Parathyroid adenoma (tissue), 2 donors: Measurements from ENCODE around the gene HTR3D.
"Not testable (repeated sequence)": the region's sequence is repeated elsewhere in the genome, so short reads cannot be mapped to it uniquely, and the experiment has no call there.

Experiments used
- H2AFZ ChIP-seq: fragments of 300-600 bp; sonication (generic); one replicate; pipeline ENCODE4 v1.7.0; 2017; ENCODE audit warnings: antibody characterized with exemption, mild to moderate bottlenecking
- H3K27ac ChIP-seq: fragments of 300-600 bp; sonication (generic); one replicate; pipeline ENCODE4 v1.7.0; 2017
- H3K27me3 ChIP-seq: fragments of 300-600 bp; sonication (generic); one replicate; pipeline ENCODE4 v1.7.0; 2017; ENCODE audit warnings: low read length; ENCODE audit not compliant: control insufficient read depth, insufficient read depth
- H3K36me3 ChIP-seq: fragments of 300-600 bp; sonication (generic); one replicate; pipeline ENCODE4 v1.7.0; 2017; ENCODE audit warnings: low read length; ENCODE audit not compliant: control insufficient read depth, insufficient read depth
- H3K4me1 ChIP-seq: fragments of 300-600 bp; sonication (generic); one replicate; pipeline ENCODE4 v1.7.0; 2017; ENCODE audit warnings: control low read depth
- H3K4me2 ChIP-seq: fragments of 300-600 bp; sonication (generic); one replicate; pipeline ENCODE4 v1.7.0; 2017; ENCODE audit warnings: low read length
- H3K4me3 ChIP-seq: fragments of 300-600 bp; sonication (generic); one replicate; pipeline ENCODE4 v1.7.0; 2017; ENCODE audit warnings: low read depth, low read length
- H3K79me2 ChIP-seq: fragments of 300-600 bp; sonication (generic); one replicate; pipeline ENCODE4 v1.7.0; 2017; ENCODE audit warnings: control low read depth
- H3K9ac ChIP-seq: fragments of 300-600 bp; sonication (generic); one replicate; pipeline ENCODE4 v1.7.0; 2017; ENCODE audit warnings: mild to moderate bottlenecking
- H3K9me3 ChIP-seq: fragments of 300-600 bp; sonication (generic); one replicate; pipeline ENCODE4 v1.7.0; 2017; ENCODE audit warnings: low read length; ENCODE audit not compliant: control insufficient read depth
- CTCF ChIP-seq: fragments of 300-600 bp; sonication (generic); IDR thresholded peaks from one replicate; pipeline ENCODE4 v1.7.0; 2017; ENCODE audit warnings: antibody characterized with exemption, mild to moderate bottlenecking
- donor health status: primary hyperparathyroidism.

The HTR3D gene

DNA sequence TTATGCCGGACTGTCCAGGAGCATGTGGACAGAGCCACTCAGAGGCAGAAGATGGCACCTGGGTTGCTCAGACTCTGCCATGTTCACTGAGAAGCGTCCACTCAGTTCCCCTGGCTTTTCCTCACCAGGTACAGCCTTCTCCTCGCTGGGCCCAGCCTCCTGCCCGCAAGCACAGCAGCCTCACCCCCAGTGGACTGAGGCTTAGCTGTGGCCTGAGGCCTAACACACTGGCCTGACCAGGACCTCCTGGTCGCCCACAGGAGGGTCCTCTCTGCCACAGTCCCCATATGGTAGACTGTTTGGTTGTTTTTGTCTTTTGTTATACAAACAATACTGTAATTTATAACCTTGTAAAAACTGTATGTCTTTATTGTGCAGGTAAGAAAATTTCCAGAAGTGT lies 36.8 kb downstream of the HTR3D start:
- Histone ChIP-seq H3K4me1 (no peaks in the 10 kb centered on the region), H3K4me3 (no peak overlapping the region), H2AFZ (no peak overlapping the region), H3K9me3 (no peaks in the 10 kb centered on the region), H3K27ac (no peak overlapping the region), H3K27me3 (no peaks in the 10 kb centered on the region), H3K36me3 (no peaks in the 10 kb centered on the region), H3K9ac (no peak overlapping the region), H3K79me2 (no peaks in the 10 kb centered on the region), H3K4me2 (no peak overlapping the region)
- no peak for TF ChIP-seq CTCF

DNA sequence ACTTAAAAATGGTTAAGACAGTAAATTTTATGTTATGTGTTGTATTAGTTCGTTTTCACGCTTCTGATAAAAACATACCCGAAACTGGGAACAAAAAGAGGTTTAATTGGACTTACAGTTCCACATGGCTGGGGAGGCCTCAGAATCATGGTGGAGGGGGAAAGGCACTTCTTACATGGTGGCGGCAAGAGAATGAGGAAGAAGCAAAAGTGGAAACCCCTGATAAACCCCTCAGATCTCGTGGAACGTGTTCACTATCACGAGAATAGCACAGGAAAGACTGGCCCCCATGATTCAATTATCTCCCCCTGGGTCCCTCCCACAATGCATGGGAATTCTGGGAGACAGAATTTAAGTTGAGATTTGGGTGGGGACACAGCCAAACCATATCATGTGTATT lies 39.6 kb downstream of the HTR3D start:
- H3K4me3 ChIP-seq, H3K36me3 ChIP-seq, H3K79me2 ChIP-seq, H2AFZ ChIP-seq, H3K27me3 ChIP-seq, H3K27ac ChIP-seq, H3K9me3 ChIP-seq, H3K4me1 ChIP-seq, H3K9ac ChIP-seq, H3K4me2 ChIP-seq: not testable (repeated sequence)

GRCh38 chr3:184073621-184074020 lies 42.1 kb downstream of the HTR3D start:
- Histone ChIP-seq H3K9me3 (no peaks in the 10 kb centered on the region), H3K9ac (no peak overlapping the region), H3K36me3 (no peaks in the 10 kb centered on the region), H3K79me2 (no peaks in the 10 kb centered on the region), H3K4me2 (no peak overlapping the region), H3K4me1 (no peaks in the 10 kb centered on the region), H3K4me3 (no peak overlapping the region), H2AFZ (no peak overlapping the region), H3K27me3 (no peaks in the 10 kb centered on the region), H3K27ac (no peak overlapping the region)
- no peak for TF ChIP-seq CTCF

DNA sequence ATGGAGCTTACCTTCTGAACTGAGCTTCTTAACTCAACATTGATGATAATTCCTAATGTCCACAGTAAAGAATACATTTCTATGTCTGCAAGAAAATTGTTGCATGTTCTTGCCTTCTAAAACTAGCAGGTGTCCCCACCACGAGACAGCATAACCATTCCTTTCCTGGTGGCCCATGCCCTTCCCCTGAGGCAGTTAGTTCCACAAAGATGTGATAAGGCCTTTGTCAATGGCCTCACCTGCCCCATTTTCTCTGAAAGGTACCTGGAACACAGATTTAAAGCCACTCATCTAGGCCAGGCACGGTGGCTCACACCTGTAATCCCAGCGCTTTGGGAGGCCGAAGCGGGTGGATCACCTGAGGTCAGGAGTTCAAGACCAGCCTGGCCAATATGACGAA lies 44.4 kb downstream of the HTR3D start:
- Histone ChIP-seq H3K4me2 (no peak overlapping the region), H3K4me3 (no peak overlapping the region), H3K9me3 (no peaks in the 10 kb centered on the region), H3K4me1 (no peaks in the 10 kb centered on the region), H3K9ac (no peak overlapping the region), H3K36me3 (no peaks in the 10 kb centered on the region), H3K79me2 (no peaks in the 10 kb centered on the region), H2AFZ (no peak overlapping the region), H3K27ac (no peak overlapping the region), H3K27me3 (no peaks in the 10 kb centered on the region)
- no peak for TF ChIP-seq CTCF

DNA sequence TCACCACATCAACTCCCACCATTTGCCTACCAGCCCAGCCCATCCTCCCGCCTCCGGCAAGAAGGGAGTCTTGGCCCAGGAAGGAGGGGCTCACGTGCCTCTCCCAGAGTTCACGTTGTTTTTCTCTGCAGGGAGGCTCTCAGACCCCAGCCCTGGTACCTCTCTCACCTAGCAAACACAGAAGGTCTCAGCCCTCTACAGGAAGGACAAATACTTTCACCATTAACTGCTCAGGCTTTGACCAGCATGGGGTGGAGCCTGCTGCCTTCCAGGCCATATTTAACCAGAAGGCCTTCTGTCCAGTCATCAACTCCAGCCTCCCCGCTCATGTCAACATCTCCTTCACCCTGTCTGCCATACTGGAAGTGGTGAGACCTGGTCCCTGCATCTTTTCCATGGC lies 46.3 kb downstream of the HTR3D start:
- no peak for TF ChIP-seq CTCF
- Histone ChIP-seq H3K4me2 (no peak overlapping the region), H3K27me3 (no peaks in the 10 kb centered on the region), H3K9me3 (no peaks in the 10 kb centered on the region), H3K79me2 (no peaks in the 10 kb centered on the region), H3K9ac (no peak overlapping the region), H3K36me3 (no peaks in the 10 kb centered on the region), H3K4me3 (no peak overlapping the region), H2AFZ (no peak overlapping the region), H3K4me1 (no peaks in the 10 kb centered on the region), H3K27ac (no peak overlapping the region)
